IPS DF 19.7 (cell line): ENCODE measurements around the gene GRID2.

Source experiments
- DNase-seq: peaks from one replicate; pipeline ENCODE4 v3.0.0-alpha.2; 2013; ENCODE audit warnings: low read depth, low spot score

The GRID2 gene

GRCh38 chr4:92961881-92962280 lies 658.1 kb downstream of the GRID2 start:
- DNase-seq: no peak

GRCh38 chr4:92962831-92963230 lies 659.1 kb downstream of the GRID2 start:
- no peak for DNase-seq

GRCh38 chr4:92968556-92968955 lies 664.8 kb downstream of the GRID2 start:
- DNase-seq: no peak

- DNase-seq: no peak
These were observed 665.2 kb downstream of the GRID2 start for GRCh38 chr4:92968996-92969395.

GRCh38 chr4:92969650-92970379 lies 666.0 kb downstream of the GRID2 start:
- DNase-seq: no peak

GRCh38 chr4:92970996-92971395 lies 667.2 kb downstream of the GRID2 start:
- DNase-seq: no peak

GRCh38 chr4:92988301-92988700 lies 684.5 kb downstream of the GRID2 start:
- DNase-seq: no peak

GRCh38 chr4:92992758-92993157 lies 689.0 kb downstream of the GRID2 start:
- no peak for DNase-seq

- no peak for DNase-seq
These were observed 691.0 kb downstream of the GRID2 start for GRCh38 chr4:92994727-92995126.

- DNase-seq: no peak
These were observed 692.8 kb downstream of the GRID2 start for GRCh38 chr4:92996533-92996932.

GRCh38 chr4:93000910-93001309 lies 697.1 kb downstream of the GRID2 start:
- DNase-seq: no peak

GRCh38 chr4:93002240-93002639 lies 698.5 kb downstream of the GRID2 start:
- DNase-seq: no peak

- DNase-seq: no peak
These were observed 712.6 kb downstream of the GRID2 start for GRCh38 chr4:93016350-93016749.

GRCh38 chr4:93018243-93018642 lies 714.5 kb downstream of the GRID2 start:
- DNase-seq: no peak

GRCh38 chr4:93018806-93019205 lies 715.0 kb downstream of the GRID2 start:
- DNase-seq: no peak

GRCh38 chr4:93029769-93030168 lies 726.0 kb downstream of the GRID2 start:
- no peak for DNase-seq

- no peak for DNase-seq
These were observed 726.9 kb downstream of the GRID2 start for GRCh38 chr4:93030670-93031069.

- no peak for DNase-seq
These were observed 727.8 kb downstream of the GRID2 start for GRCh38 chr4:93031431-93032098.

GRCh38 chr4:93042746-93043145 lies 739.0 kb downstream of the GRID2 start:
- no peak for DNase-seq

- DNase-seq: no peak
These were observed 749.4 kb downstream of the GRID2 start for GRCh38 chr4:93053140-93053539.

- DNase-seq: no peak
These were observed 758.1 kb downstream of the GRID2 start for GRCh38 chr4:93061826-93062225.

GRCh38 chr4:93063325-93063724 lies 759.6 kb downstream of the GRID2 start:
- DNase-seq: no peak

GRCh38 chr4:93065790-93066189 lies 762.0 kb downstream of the GRID2 start:
- DNase-seq: no peak
